Upper lobe of left lung (tissue), 4 donors: ENCODE results near the gene F7.

Experiments
- EP300 ChIP-seq, 4 donors: sonication (generic); formaldehyde crosslinking; IDR thresholded peaks; one replicate each; pipeline ENCODE4 v1.5.1; 2017; ENCODE audit warnings: antibody characterized with exemption in 4 of 4, control low read depth in 2 of 4
- TF ChIP-seq, protein P1 (sequence below), 6 experiments: fragments of 450-650 bp in 4 of 6; fragments of 200-600 bp in 2 of 6; sonication (generic) in 2 of 6; IDR thresholded peaks; one replicate each; pipeline ENCODE4 v1.5.1; 2016 to 2019; ENCODE audit warnings: antibody characterized with exemption in 6 of 6

DNA sequence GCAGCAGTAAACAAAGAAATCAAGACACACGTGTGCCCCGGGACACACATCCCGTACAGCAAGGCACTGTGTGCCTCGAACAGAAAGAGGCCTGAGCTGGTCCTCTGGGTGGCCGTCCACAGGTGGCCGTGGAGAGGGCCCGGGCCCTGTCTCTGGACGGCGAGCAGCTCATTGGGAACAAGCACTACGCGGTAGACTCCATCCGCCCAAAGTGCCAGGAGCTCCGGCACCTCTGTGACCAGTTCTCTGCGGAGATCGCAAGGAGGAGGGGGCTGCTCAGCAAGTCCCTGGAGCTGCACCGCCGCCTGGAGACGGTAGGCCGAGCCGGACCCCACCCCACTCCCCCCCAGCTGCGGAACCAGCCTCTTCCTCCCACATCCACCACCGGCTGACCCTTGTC is 30.7 kb upstream of the F7 start:
- TF ChIP-seq, protein P1, sequence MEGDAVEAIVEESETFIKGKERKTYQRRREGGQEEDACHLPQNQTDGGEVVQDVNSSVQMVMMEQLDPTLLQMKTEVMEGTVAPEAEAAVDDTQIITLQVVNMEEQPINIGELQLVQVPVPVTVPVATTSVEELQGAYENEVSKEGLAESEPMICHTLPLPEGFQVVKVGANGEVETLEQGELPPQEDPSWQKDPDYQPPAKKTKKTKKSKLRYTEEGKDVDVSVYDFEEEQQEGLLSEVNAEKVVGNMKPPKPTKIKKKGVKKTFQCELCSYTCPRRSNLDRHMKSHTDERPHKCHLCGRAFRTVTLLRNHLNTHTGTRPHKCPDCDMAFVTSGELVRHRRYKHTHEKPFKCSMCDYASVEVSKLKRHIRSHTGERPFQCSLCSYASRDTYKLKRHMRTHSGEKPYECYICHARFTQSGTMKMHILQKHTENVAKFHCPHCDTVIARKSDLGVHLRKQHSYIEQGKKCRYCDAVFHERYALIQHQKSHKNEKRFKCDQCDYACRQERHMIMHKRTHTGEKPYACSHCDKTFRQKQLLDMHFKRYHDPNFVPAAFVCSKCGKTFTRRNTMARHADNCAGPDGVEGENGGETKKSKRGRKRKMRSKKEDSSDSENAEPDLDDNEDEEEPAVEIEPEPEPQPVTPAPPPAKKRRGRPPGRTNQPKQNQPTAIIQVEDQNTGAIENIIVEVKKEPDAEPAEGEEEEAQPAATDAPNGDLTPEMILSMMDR (IDR thresholded peaks at IDR 0.05) = no peak
- TF ChIP-seq EP300 (IDR thresholded peaks at IDR 0.05) = no peak
